ENCODE measurements around the gene FZD8.

DNA sequence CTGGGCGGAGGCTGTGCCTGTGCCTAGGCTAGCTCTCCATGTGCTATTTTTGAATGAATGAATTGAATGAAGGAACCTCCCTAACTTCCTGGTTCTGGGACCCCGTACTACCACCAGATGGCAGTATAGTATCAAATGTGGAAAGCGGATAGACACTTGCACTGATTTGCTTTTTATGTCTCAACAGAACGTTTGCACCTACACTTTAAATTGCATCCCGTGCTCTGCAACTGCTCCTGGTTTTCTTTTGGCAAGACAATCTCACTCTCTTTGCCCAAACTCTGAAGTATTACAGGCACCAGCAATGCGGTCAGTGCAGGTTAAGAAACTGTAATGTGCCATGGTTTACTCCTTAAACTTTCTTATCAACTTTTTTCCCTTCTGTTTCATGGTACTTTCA lies 6.5 kb downstream of the FZD8 start:
- TF ChIP-seq, protein P1, sequence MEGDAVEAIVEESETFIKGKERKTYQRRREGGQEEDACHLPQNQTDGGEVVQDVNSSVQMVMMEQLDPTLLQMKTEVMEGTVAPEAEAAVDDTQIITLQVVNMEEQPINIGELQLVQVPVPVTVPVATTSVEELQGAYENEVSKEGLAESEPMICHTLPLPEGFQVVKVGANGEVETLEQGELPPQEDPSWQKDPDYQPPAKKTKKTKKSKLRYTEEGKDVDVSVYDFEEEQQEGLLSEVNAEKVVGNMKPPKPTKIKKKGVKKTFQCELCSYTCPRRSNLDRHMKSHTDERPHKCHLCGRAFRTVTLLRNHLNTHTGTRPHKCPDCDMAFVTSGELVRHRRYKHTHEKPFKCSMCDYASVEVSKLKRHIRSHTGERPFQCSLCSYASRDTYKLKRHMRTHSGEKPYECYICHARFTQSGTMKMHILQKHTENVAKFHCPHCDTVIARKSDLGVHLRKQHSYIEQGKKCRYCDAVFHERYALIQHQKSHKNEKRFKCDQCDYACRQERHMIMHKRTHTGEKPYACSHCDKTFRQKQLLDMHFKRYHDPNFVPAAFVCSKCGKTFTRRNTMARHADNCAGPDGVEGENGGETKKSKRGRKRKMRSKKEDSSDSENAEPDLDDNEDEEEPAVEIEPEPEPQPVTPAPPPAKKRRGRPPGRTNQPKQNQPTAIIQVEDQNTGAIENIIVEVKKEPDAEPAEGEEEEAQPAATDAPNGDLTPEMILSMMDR (IDR thresholded peaks at IDR 0.05): peak; percentile 81 to 92 (median 86)
- no peak for TF ChIP-seq POLR2A (IDR thresholded peaks at IDR 0.05)
- peak in 1 of 2 donors; percentile 25 for TF ChIP-seq EP300 (IDR thresholded peaks at IDR 0.05)
